Measurements from ENCODE around the gene TLR10. TPM values are rescaled to one million over a fixed set of nuclear protein-coding genes. Genes with fewer than 3 reads are reported as not detected.

TLR10 gene
- polyA plus RNA-seq (2013), result 0.01 TPM in 1 of 2 replicates, not detected in the other

GRCh38 chr4:38782452-38783108, at the start of gene TLR10:
Gene TLR10, minus strand, starts transcription at chr4:38782990. Its CDS starts 7,400 bp downstream, at chr4:38775590.
- no peak within 1 kb of the TSS for H3K27ac ChIP-seq (ENCODE audit: low read depth, low read length)
- H4K12ac ChIP-seq (ENCODE audit: low read depth, low read length), result no peak within 1 kb of the TSS
- no peaks in the 10 kb centered on the region for H3K36me3 ChIP-seq (ENCODE audit: control insufficient read depth in 1 of 2, insufficient read depth in 2 of 2, low read length in 2 of 2)
- no peak within 1 kb of the TSS for H4K8ac ChIP-seq (ENCODE audit: low read depth, low read length)
- DNase-seq, result peak in 1 of 2 donors; percentile 71
- no peaks in the 10 kb centered on the region for H3K4me1 ChIP-seq (ENCODE audit: control insufficient read depth in 1 of 2, insufficient read depth in 2 of 2, low read length in 2 of 2)
- no peak within 1 kb of the TSS for H3K18ac ChIP-seq (ENCODE audit: low read length)
- no peak within 1 kb of the TSS for H2BK5ac ChIP-seq (ENCODE audit: low read depth, low read length, poor library complexity)
- no peak within 1 kb of the TSS for H2AK5ac ChIP-seq (ENCODE audit: low read length)
- H3K23ac ChIP-seq (ENCODE audit: low read length), result no peak within 1 kb of the TSS
- H3K4ac ChIP-seq (ENCODE audit: low read depth, low read length), result no peak within 1 kb of the TSS
- no peak within 1 kb of the TSS for H3K4me2 ChIP-seq (ENCODE audit: low read length)
- H3K79me2 ChIP-seq (ENCODE audit: control insufficient read depth, insufficient read depth, low read length, poor library complexity), result no peaks in the 10 kb centered on the region
- no CpG with 5 or more reads among the region's 12 CpGs for WGBS (ENCODE audit: extremely low coverage, insufficient coverage, insufficient read length)
- no peaks in the 10 kb centered on the region for H3K27me3 ChIP-seq (ENCODE audit: insufficient read depth, low read length)
- no peak within 1 kb of the TSS for H4K91ac ChIP-seq (ENCODE audit: low read depth, low read length)
- H3K9ac ChIP-seq (ENCODE audit: low read length), result no peak within 1 kb of the TSS
- H3K14ac ChIP-seq (ENCODE audit: low read length), result no peak within 1 kb of the TSS
- H2AFZ ChIP-seq (ENCODE audit: insufficient read depth, low read length, poor library complexity), result no peak within 1 kb of the TSS
- no peak within 1 kb of the TSS for H2BK12ac ChIP-seq (ENCODE audit: low read length)
- H3K4me3 ChIP-seq (ENCODE audit: low read depth, low read length), result no peak within 1 kb of the TSS
- no peaks in the 10 kb centered on the region for H3K9me3 ChIP-seq (ENCODE audit: insufficient read depth, low read depth, low read length)
- no peaks in the 10 kb centered on the region for H3K79me1 ChIP-seq (ENCODE audit: low read length)
- no peak within 1 kb of the TSS for H2BK120ac ChIP-seq (ENCODE audit: insufficient read depth, low read length, poor library complexity)

DNA sequence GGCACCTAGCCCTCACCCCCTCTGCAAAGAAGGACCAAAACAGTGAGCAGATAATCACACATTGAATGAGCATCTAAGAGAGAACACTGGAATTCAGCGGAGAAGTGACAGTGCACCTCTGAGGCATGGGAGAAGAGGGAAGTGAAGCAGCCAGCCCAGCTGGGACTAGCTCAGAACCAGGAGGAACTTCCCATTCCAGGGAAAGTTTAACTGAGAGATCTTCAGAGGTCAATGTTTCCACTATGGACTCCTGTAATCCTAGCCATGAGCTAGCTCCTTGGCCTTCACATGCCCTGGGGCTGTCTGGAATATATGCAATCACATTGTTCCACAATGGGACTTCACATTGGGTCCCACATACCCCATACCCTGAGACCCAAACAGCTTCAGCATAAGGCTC, 49.4 kb upstream of the TLR10 start:
- H3K23ac ChIP-seq (ENCODE audit: low read length), result no peak overlapping the region
- no peak overlapping the region for H3K4ac ChIP-seq (ENCODE audit: low read depth, low read length)
- no peak overlapping the region for H2BK120ac ChIP-seq (ENCODE audit: insufficient read depth, low read length, poor library complexity)
- no peaks in the 10 kb centered on the region for H3K36me3 ChIP-seq (ENCODE audit: control insufficient read depth in 1 of 2, insufficient read depth in 2 of 2, low read length in 2 of 2)
- H2AFZ ChIP-seq (ENCODE audit: insufficient read depth, low read length, poor library complexity), result no peak overlapping the region
- no peak overlapping the region for H3K18ac ChIP-seq (ENCODE audit: low read length)
- H2BK12ac ChIP-seq (ENCODE audit: low read length), result no peak overlapping the region
- peak; percentile 44 to 79 for DNase-seq
- H4K8ac ChIP-seq (ENCODE audit: low read depth, low read length), result no peak overlapping the region
- H3K79me2 ChIP-seq (ENCODE audit: control insufficient read depth, insufficient read depth, low read length, poor library complexity), result no peaks in the 10 kb centered on the region
- no peak overlapping the region for H3K14ac ChIP-seq (ENCODE audit: low read length)
- H3K4me3 ChIP-seq (ENCODE audit: low read depth, low read length), result no peak overlapping the region
- no peaks in the 10 kb centered on the region for H3K4me1 ChIP-seq (ENCODE audit: control insufficient read depth in 1 of 2, insufficient read depth in 2 of 2, low read length in 2 of 2)
- no CpG with 5 or more reads among the region's 1 CpG for WGBS (ENCODE audit: extremely low coverage, insufficient coverage, insufficient read length)
- H2BK5ac ChIP-seq (ENCODE audit: low read depth, low read length, poor library complexity), result no peak overlapping the region
- H3K27ac ChIP-seq (ENCODE audit: low read depth, low read length), result no peak overlapping the region
- H2AK5ac ChIP-seq (ENCODE audit: low read length), result no peak overlapping the region
- H3K79me1 ChIP-seq (ENCODE audit: low read length), result no peaks in the 10 kb centered on the region
- no peak overlapping the region for H3K4me2 ChIP-seq (ENCODE audit: low read length)
- no peak overlapping the region for H4K12ac ChIP-seq (ENCODE audit: low read depth, low read length)
- no peak overlapping the region for H3K9ac ChIP-seq (ENCODE audit: low read length)
- H3K9me3 ChIP-seq (ENCODE audit: insufficient read depth, low read depth, low read length), result peaks cover 4% of the 10 kb centered on the region
- H4K91ac ChIP-seq (ENCODE audit: low read depth, low read length), result no peak overlapping the region
- H3K27me3 ChIP-seq (ENCODE audit: insufficient read depth, low read length), result no peaks in the 10 kb centered on the region

- H3K4ac ChIP-seq (ENCODE audit: low read depth, low read length), result no peak overlapping the region
- no peaks in the 10 kb centered on the region for H3K27me3 ChIP-seq (ENCODE audit: insufficient read depth, low read length)
- H3K18ac ChIP-seq (ENCODE audit: low read length), result no peak overlapping the region
- no peak overlapping the region for H3K27ac ChIP-seq (ENCODE audit: low read depth, low read length)
- no peak overlapping the region for H3K4me3 ChIP-seq (ENCODE audit: low read depth, low read length)
- H3K79me1 ChIP-seq (ENCODE audit: low read length), result no peaks in the 10 kb centered on the region
- no peak overlapping the region for H4K12ac ChIP-seq (ENCODE audit: low read depth, low read length)
- H3K9me3 ChIP-seq (ENCODE audit: insufficient read depth, low read depth, low read length), result peaks cover 4% of the 10 kb centered on the region
- H3K14ac ChIP-seq (ENCODE audit: low read length), result no peak overlapping the region
- no peak overlapping the region for H3K23ac ChIP-seq (ENCODE audit: low read length)
- peak in 1 of 2 donors; percentile 12 for DNase-seq
- no peak overlapping the region for H3K9ac ChIP-seq (ENCODE audit: low read length)
- no peaks in the 10 kb centered on the region for H3K79me2 ChIP-seq (ENCODE audit: control insufficient read depth, insufficient read depth, low read length, poor library complexity)
- H2BK12ac ChIP-seq (ENCODE audit: low read length), result no peak overlapping the region
- H2AFZ ChIP-seq (ENCODE audit: insufficient read depth, low read length, poor library complexity), result no peak overlapping the region
- no peak overlapping the region for H2BK5ac ChIP-seq (ENCODE audit: low read depth, low read length, poor library complexity)
- H3K36me3 ChIP-seq (ENCODE audit: control insufficient read depth in 1 of 2, insufficient read depth in 2 of 2, low read length in 2 of 2), result no peaks in the 10 kb centered on the region
- H4K8ac ChIP-seq (ENCODE audit: low read depth, low read length), result no peak overlapping the region
- no peak overlapping the region for H4K91ac ChIP-seq (ENCODE audit: low read depth, low read length)
- H3K4me2 ChIP-seq (ENCODE audit: low read length), result no peak overlapping the region
- no peak overlapping the region for H2BK120ac ChIP-seq (ENCODE audit: insufficient read depth, low read length, poor library complexity)
- H2AK5ac ChIP-seq (ENCODE audit: low read length), result no peak overlapping the region
- no peaks in the 10 kb centered on the region for H3K4me1 ChIP-seq (ENCODE audit: control insufficient read depth in 1 of 2, insufficient read depth in 2 of 2, low read length in 2 of 2)
These were observed 48.9 kb upstream of the TLR10 start for GRCh38 chr4:38831653-38832052.

GRCh38 chr4:38829237-38829636, 46.4 kb upstream of the TLR10 start:
- Histone ChIP-seq H4K91ac (ENCODE audit: low read depth, low read length) (no peak overlapping the region), H2BK5ac (ENCODE audit: low read depth, low read length, poor library complexity) (no peak overlapping the region), H4K8ac (ENCODE audit: low read depth, low read length) (no peak overlapping the region), H2AK5ac (ENCODE audit: low read length) (no peak overlapping the region), H3K9me3 (ENCODE audit: insufficient read depth, low read depth, low read length) (peaks cover 4% of the 10 kb centered on the region), H3K79me1 (ENCODE audit: low read length) (no peaks in the 10 kb centered on the region), H3K9ac (ENCODE audit: low read length) (no peak overlapping the region), H3K79me2 (ENCODE audit: control insufficient read depth, insufficient read depth, low read length, poor library complexity) (no peaks in the 10 kb centered on the region), H2BK12ac (ENCODE audit: low read length) (no peak overlapping the region), H3K4ac (ENCODE audit: low read depth, low read length) (no peak overlapping the region), H3K4me2 (ENCODE audit: low read length) (no peak overlapping the region), H3K18ac (ENCODE audit: low read length) (no peak overlapping the region), H3K4me1 (ENCODE audit: control insufficient read depth in 1 of 2, insufficient read depth in 2 of 2, low read length in 2 of 2) (no peaks in the 10 kb centered on the region), H3K27me3 (ENCODE audit: insufficient read depth, low read length) (no peaks in the 10 kb centered on the region), H2AFZ (ENCODE audit: insufficient read depth, low read length, poor library complexity) (no peak overlapping the region), H3K36me3 (ENCODE audit: control insufficient read depth in 1 of 2, insufficient read depth in 2 of 2, low read length in 2 of 2) (no peaks in the 10 kb centered on the region), H3K23ac (ENCODE audit: low read length) (no peak overlapping the region), H3K27ac (ENCODE audit: low read depth, low read length) (no peak overlapping the region), H2BK120ac (ENCODE audit: insufficient read depth, low read length, poor library complexity) (no peak overlapping the region), H4K12ac (ENCODE audit: low read depth, low read length) (no peak overlapping the region), H3K4me3 (ENCODE audit: low read depth, low read length) (no peak overlapping the region), H3K14ac (ENCODE audit: low read length) (no peak overlapping the region)
- no peak for DNase-seq
- no CpG with 5 or more reads among the region's 5 CpGs for WGBS (ENCODE audit: extremely low coverage, insufficient coverage, insufficient read length)
